SK-N-SH (cell line): ENCODE measurements around the gene LGR6.

Experiments used
- CTCF ChIP-seq: fragments of 200-600 bp; sonication (generic); IDR thresholded peaks from 2 replicates; pipeline ENCODE4 v1.6.1; 2017; ENCODE audit warnings: antibody characterized with exemption, mild to moderate bottlenecking, moderate library complexity
- ELF1 ChIP-seq: IDR thresholded peaks from 2 replicates; pipeline ENCODE4 v1.4.0; 2012
- EP300 ChIP-seq, 2 experiments: IDR thresholded peaks; 2 replicates each; pipeline versions ENCODE4 v1.4.0 to v1.6.1; 2012; ENCODE audit warnings: borderline replicate concordance in 1 of 2, low read depth in 1 of 2, low read length in 1 of 2
- NFIC ChIP-seq: IDR thresholded peaks from 2 replicates; pipeline ENCODE4 v1.4.0; 2012; ENCODE audit warnings: borderline replicate concordance
- POLR2AphosphoS5 ChIP-seq: IDR thresholded peaks from 2 replicates; pipeline ENCODE4 v1.6.1; 2012; ENCODE audit warnings: low read depth, low read length
- REST ChIP-seq: IDR thresholded peaks from 2 replicates; pipeline ENCODE4 v1.6.1; 2012; ENCODE audit warnings: mild to moderate bottlenecking, low read depth, low read length, moderate library complexity
- RFX5 ChIP-seq: IDR thresholded peaks from 2 replicates; pipeline ENCODE4 v1.6.1; 2012; ENCODE audit warnings: mild to moderate bottlenecking, improper control_type of control experiment, low read length
- SIN3A ChIP-seq: IDR thresholded peaks from 2 replicates; pipeline ENCODE4 v1.6.1; 2012; ENCODE audit warnings: low read depth, mild to moderate bottlenecking, low read length, moderate library complexity, borderline replicate concordance
- YY1 ChIP-seq: IDR thresholded peaks from 2 replicates; pipeline ENCODE4 v1.4.0; 2012; ENCODE audit warnings: low read depth, mild to moderate bottlenecking
- TF ChIP-seq, protein P1 (sequence below): IDR thresholded peaks from 2 replicates; pipeline ENCODE4 v1.4.0; 2012; ENCODE audit warnings: low read depth

- TF ChIP-seq EP300 (IDR thresholded peaks at IDR 0.05; ENCODE audit: borderline replicate concordance in 1 of 2, low read depth in 1 of 2, low read length in 1 of 2), result no peak
- no peak for TF ChIP-seq CTCF
- no peak for TF ChIP-seq POLR2AphosphoS5
- TF ChIP-seq RFX5, result no peak
- TF ChIP-seq SIN3A, result no peak
- no peak for TF ChIP-seq NFIC
- TF ChIP-seq REST, result no peak
- TF ChIP-seq, protein P1, sequence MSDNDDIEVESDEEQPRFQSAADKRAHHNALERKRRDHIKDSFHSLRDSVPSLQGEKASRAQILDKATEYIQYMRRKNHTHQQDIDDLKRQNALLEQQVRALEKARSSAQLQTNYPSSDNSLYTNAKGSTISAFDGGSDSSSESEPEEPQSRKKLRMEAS, result no peak
- no peak for TF ChIP-seq ELF1
- no peak for TF ChIP-seq YY1
Measured at GRCh38 chr1:202233171-202233570, 39.6 kb downstream of the LGR6 start.
